GM12873 (cell line): Measurements from ENCODE around the gene SLFN13.

Source experiments
- TF ChIP-seq, protein P1 (sequence below): IDR thresholded peaks from 2 replicates; pipeline ENCODE4 v1.5.1; 2012; ENCODE audit warnings: low read depth, mild to moderate bottlenecking, moderate library complexity, low read length, control low read depth; ENCODE audit not compliant: insufficient read depth; ENCODE audit errors: missing control alignments

The SLFN13 gene

DNA sequence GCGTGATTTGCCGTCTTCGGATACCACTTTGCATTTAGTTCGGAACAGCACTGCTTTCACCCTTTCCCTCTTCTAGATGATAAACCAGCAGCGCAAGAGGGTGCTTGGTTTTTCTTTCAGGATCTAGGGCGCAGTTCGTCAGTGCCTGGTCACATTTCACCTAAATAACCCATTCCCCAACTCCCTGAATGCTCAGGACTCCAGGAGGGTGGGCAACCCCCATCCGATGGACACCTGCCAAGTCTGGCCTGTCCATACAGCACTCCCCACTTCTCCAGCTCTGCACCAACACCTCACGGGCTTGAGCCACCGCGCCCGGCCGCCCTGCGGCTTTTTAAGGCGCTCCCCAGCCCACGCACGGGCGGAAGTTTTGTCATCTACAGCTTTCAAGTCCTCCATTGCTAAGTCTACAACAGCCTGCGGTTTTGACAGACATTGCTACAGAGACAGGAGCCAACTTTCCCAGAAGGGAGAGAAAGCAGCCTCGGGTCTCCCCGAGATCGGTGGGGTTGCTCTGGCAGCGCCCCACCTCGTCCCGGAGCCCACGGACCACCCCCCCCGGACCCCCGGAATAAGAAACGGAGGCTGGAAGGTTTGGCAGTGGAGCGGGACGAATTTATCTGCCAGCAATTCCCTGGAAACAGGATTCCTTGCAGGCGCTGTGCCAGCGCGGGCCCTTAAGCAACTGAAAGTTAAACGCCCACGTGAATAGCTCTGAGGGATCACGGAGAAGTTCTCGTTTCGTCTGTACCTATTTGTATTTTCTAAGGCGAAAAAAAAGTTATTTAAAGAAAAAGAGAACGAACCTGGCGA is 38.6 kb upstream of the SLFN13 start:
- TF ChIP-seq, protein P1, sequence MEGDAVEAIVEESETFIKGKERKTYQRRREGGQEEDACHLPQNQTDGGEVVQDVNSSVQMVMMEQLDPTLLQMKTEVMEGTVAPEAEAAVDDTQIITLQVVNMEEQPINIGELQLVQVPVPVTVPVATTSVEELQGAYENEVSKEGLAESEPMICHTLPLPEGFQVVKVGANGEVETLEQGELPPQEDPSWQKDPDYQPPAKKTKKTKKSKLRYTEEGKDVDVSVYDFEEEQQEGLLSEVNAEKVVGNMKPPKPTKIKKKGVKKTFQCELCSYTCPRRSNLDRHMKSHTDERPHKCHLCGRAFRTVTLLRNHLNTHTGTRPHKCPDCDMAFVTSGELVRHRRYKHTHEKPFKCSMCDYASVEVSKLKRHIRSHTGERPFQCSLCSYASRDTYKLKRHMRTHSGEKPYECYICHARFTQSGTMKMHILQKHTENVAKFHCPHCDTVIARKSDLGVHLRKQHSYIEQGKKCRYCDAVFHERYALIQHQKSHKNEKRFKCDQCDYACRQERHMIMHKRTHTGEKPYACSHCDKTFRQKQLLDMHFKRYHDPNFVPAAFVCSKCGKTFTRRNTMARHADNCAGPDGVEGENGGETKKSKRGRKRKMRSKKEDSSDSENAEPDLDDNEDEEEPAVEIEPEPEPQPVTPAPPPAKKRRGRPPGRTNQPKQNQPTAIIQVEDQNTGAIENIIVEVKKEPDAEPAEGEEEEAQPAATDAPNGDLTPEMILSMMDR, result no peak

DNA sequence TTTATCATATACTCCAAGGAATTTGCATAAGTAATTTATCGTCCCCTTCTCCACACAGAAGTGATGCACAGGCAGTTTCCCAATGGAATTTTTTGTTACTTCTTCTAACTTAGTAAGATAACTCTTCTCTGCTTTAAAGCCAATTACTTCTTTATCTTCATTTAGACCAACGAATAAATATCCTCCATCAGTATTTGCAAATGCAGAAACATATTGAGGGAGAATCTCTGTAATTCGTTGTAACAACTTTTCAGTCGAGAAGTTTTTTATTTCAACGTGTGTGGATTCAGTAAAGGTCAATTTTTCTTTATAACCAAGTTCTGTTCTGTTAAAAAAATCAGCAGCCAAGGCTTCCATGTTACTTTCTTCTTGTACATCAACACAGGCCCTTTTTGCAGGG is 30.7 kb upstream of the SLFN13 start:
- TF ChIP-seq, protein P1, result no peak

DNA sequence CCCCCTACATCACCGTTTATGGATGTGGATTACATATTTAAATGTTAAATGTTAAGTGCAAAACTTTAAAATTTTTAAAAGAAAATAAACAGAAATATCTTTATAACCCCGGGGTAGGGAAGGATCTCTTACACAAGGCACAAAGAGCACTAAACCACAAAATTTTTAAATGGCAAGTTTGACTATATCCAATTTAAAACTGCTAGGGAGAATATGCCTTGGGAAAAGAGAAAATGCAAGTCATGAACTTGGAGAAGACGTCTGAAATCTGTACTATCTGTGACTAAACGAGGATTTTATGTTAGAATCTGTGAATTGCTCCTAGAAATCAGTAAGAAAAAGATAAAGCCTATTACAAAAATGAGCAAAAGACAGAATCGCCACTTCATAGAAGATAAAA is 28.7 kb upstream of the SLFN13 start:
- TF ChIP-seq, protein P1, result no peak

DNA sequence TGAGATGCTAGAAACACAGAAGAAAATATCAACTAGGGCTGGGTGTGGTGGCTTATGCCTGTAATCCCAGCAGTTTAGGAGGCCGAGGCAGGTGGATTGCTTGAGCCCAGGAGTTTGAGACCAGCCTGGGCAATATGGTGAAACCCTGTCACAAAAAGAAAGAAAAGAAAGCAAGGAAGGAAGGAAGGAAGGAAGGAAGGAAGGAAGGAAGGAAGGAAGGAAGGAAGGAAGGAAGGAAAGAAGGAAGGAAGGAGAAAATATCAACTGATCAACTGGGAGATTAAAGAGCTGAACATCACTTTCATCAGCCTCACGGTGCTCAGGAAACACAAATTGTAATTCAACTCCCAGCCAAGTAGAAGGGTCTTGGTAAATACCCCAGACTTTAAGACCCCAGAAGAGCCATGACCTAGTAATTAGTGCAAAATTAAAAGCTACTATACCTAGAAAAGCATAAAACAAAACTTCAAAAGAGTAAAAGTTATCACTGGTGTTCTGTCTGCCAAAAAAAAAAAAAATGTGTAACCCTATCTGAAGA is 27.8 kb upstream of the SLFN13 start:
- TF ChIP-seq, protein P1, result no peak

DNA sequence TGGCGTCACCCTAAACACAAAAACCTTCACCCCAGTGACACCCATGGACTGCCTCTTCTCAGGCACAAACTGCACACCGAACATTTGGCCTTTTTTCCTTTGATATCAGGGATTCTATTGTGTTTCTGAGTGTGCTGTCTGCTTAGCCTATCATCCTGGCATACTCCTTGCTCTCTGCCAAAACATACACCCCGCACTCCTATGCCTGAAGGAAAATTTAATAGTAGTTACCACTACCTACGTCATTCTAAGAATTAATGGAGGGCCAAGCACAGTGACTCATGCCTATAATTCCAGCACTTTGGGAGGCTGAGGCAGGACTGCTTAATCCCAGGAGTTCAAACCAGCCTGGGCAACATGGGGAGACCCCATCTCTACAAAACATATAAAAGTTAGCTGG is 19.9 kb upstream of the SLFN13 start:
- TF ChIP-seq, protein P1, result no peak

DNA sequence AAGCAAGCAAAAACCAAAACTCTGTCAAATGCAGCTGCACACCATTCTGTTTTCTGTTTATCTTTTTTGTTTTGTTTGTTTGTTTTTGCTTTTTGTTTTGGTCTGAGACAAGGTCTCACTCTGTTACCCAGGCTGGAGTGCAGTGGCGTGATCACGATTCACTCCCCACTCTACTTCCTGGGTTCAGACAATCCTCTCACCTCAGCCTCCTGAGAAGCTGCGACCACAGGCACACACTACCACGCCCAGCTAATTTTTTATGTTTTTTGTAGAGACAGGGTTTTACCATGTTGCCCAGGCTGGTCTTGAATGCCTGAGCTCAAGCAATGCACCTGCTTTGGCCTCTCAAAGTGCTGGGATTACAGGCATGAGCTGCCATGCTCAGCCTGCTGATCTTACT is 19.3 kb upstream of the SLFN13 start:
- TF ChIP-seq, protein P1, result no peak

DNA sequence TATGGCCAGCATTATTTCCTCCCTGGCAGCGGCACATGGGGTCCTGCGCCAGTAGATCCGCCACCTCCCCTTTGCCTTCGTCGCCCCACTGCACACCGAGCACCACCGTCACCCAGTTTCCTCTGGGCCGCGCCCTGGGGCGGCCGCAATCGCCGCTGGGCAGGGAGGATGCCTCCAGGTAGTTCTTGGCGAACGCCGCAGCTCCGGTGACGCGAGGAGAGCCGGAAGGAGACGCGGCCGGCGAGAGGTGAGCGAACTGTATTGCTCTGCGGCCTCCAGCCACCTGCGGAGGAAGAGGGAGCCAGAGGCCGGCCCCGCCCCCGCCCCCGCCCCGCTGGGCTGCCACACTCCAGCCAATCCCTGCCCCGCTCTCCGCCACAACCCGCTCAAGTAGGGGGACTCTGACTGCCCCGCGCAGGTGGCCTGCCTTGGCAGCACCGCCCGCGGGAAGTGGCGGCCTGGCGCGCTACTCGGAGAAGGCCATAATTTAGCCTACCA is 11.8 kb upstream of the SLFN13 start:
- TF ChIP-seq, protein P1, result no peak
